ENCODE data around the gene PTPRB.
A peak's percentile ranks its signal among the peaks of the same experiment; 100 is the strongest.

The PTPRB gene

GRCh38 chr12:70618371-70618770 lies 18.9 kb downstream of the PTPRB start:
- 80 to 100% methylated on average over 1 of the region's 4 CpGs for WGBS, 2 experiments (ENCODE audit: insufficient coverage in 2 of 2)
- Histone ChIP-seq H3K4me1 (ENCODE audit: control insufficient read depth, insufficient read depth, low read length, poor library complexity, severe bottlenecking) (no peaks in the 10 kb centered on the region), H3K36me3 (ENCODE audit: control insufficient read depth, insufficient read depth, low read length) (no peaks in the 10 kb centered on the region), H3K4me3 (ENCODE audit: extremely low read depth, insufficient read depth, low read length, poor library complexity, severe bottlenecking) (no peak overlapping the region), H3K9me3 (ENCODE audit: control insufficient read depth, low read length) (no peaks in the 10 kb centered on the region), H3K27ac (ENCODE audit: low read depth, low read length, severe bottlenecking) (no peak overlapping the region)

DNA sequence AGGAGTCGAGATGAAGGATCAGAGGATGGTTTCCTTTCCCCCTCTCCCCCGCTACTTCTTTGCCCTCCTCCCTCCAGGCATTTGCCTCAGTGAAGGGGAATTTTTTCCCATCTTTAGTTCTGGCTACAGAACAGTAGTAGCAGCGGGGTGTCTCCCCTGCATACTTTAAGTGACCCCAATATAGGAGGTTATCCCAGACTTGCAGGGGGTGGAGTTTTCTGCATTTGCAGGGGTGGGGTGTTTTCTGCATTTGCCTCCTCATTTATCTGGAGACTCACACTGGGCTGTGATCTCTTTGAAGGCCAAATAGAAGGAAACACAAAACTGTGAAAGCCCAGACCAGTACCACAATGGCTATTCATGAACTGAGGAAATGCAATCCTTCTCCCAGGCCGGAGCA lies 19.8 kb downstream of the PTPRB start:
- Histone ChIP-seq H3K4me3 (ENCODE audit: extremely low read depth, insufficient read depth, low read length, poor library complexity, severe bottlenecking) (no peak overlapping the region), H3K4me1 (ENCODE audit: control insufficient read depth, insufficient read depth, low read length, poor library complexity, severe bottlenecking) (no peaks in the 10 kb centered on the region), H3K36me3 (ENCODE audit: control insufficient read depth, insufficient read depth, low read length) (no peaks in the 10 kb centered on the region), H3K27ac (ENCODE audit: low read depth, low read length, severe bottlenecking) (no peak overlapping the region), H3K9me3 (ENCODE audit: control insufficient read depth, low read length) (no peaks in the 10 kb centered on the region)
- WGBS, 2 experiments (ENCODE audit: insufficient coverage in 2 of 2) = no CpG with 5 or more reads among the region's 4 CpGs

- H3K9me3 ChIP-seq (ENCODE audit: control insufficient read depth, low read length) = no peaks in the 10 kb centered on the region
- no peak overlapping the region for H3K4me3 ChIP-seq (ENCODE audit: extremely low read depth, insufficient read depth, low read length, poor library complexity, severe bottlenecking)
- 86 to 93% methylated on average over 2 of the region's 5 CpGs for WGBS, 2 experiments (ENCODE audit: insufficient coverage in 2 of 2)
- H3K4me1 ChIP-seq (ENCODE audit: control insufficient read depth, insufficient read depth, low read length, poor library complexity, severe bottlenecking) = no peaks in the 10 kb centered on the region
- H3K36me3 ChIP-seq (ENCODE audit: control insufficient read depth, insufficient read depth, low read length) = no peaks in the 10 kb centered on the region
- H3K27ac ChIP-seq (ENCODE audit: low read depth, low read length, severe bottlenecking) = no peak overlapping the region
Observed at GRCh38 chr12:70615174-70615866, 21.9 kb downstream of the PTPRB start.

DNA sequence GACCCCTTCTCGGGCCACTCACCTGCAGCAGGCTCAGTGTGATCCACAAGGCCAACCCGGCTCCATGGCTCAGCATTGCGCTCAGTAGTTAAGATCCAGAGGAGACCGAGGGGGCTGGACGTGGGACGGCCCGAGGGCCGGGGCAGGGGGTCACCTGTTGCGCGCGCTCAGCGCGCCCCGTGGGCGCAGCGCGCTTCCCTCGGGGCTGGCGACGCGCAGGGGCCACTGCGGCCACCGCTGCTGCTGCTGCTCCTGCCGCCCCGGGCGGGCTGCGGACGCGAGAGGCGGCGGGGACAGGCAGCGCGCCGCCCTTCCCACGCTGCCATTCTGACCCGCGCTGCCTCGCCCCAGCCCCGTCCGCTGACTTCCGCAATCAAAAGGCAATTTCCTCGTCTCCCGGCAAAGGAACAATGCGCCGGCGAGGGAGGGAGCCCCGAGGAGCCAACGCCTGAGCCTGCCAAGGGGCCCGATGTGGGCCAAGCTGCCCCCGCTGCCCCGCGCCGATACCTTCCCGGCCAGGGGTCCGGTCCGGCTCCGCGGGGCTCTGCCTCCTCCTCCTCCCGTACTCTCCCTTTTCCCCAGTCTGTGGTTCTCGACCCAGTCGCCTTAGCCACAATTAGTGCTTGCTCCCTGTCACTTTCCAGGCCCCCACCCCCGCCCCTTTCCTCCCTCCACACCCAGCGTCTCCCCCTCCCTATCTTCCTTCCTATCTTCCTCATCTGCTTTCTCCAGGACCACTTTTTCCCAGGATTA lies 27.3 kb downstream of the PTPRB start:
- H3K9me3 ChIP-seq (ENCODE audit: control insufficient read depth, low read length) = no peaks in the 10 kb centered on the region
- WGBS, 2 experiments (ENCODE audit: insufficient coverage in 2 of 2) = 0 to 1% methylated on average over 51 to 58 of the region's 63 CpGs
- H3K36me3 ChIP-seq (ENCODE audit: control insufficient read depth, insufficient read depth, low read length) = no peaks in the 10 kb centered on the region

GRCh38 chr12:70609203-70609602 lies 28.0 kb downstream of the PTPRB start:
- 100% methylated on average over 2 of the region's 2 CpGs; no CpG with 5 or more reads in 1 of the 2 experiments for WGBS, 2 experiments (ENCODE audit: insufficient coverage in 2 of 2)
- Histone ChIP-seq H3K9me3 (ENCODE audit: control insufficient read depth, low read length) (no peaks in the 10 kb centered on the region), H3K27ac (ENCODE audit: low read depth, low read length, severe bottlenecking) (no peak overlapping the region), H3K4me3 (ENCODE audit: extremely low read depth, insufficient read depth, low read length, poor library complexity, severe bottlenecking) (peak overlapping the region; percentile 44), H3K4me1 (ENCODE audit: control insufficient read depth, insufficient read depth, low read length, poor library complexity, severe bottlenecking) (no peaks in the 10 kb centered on the region), H3K36me3 (ENCODE audit: control insufficient read depth, insufficient read depth, low read length) (no peaks in the 10 kb centered on the region)

More for the DNA sequence above, 27.3 kb downstream of the PTPRB start:
- Histone ChIP-seq H3K4me1 (ENCODE audit: control insufficient read depth, insufficient read depth, low read length, poor library complexity, severe bottlenecking) (no peaks in the 10 kb centered on the region), H3K4me3 (ENCODE audit: extremely low read depth, insufficient read depth, low read length, poor library complexity, severe bottlenecking) (peak overlapping the region; percentile 44), H3K27ac (ENCODE audit: low read depth, low read length, severe bottlenecking) (no peak overlapping the region)

DNA sequence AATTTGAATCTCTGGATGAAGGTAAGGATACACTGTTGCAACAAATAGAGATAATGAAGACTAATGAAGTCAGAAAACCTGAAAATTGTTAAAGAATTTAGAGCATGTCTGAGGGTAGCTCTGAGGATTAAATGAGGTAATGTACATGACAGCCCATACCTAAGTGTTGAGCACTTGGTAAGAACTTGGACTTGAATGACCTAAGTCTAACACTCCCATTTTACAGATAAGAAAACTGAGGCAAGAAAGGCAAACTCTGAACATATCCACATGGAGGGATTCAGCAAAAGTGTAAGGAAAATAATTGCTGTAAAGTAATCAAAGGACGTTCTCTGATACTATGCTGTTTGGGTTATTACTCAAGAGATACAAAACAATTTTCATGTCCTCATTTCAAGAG lies 29.0 kb downstream of the PTPRB start:
- H3K4me1 ChIP-seq (ENCODE audit: control insufficient read depth, insufficient read depth, low read length, poor library complexity, severe bottlenecking) = no peaks in the 10 kb centered on the region
- H3K9me3 ChIP-seq (ENCODE audit: control insufficient read depth, low read length) = no peaks in the 10 kb centered on the region
- no CpG with 5 or more reads among the region's 1 CpG for WGBS, 2 experiments (ENCODE audit: insufficient coverage in 2 of 2)
- no peaks in the 10 kb centered on the region for H3K36me3 ChIP-seq (ENCODE audit: control insufficient read depth, insufficient read depth, low read length)
- no peak overlapping the region for H3K4me3 ChIP-seq (ENCODE audit: extremely low read depth, insufficient read depth, low read length, poor library complexity, severe bottlenecking)
- no peak overlapping the region for H3K27ac ChIP-seq (ENCODE audit: low read depth, low read length, severe bottlenecking)

GRCh38 chr12:70607107-70607506 lies 30.1 kb downstream of the PTPRB start:
- H3K27ac ChIP-seq (ENCODE audit: low read depth, low read length, severe bottlenecking) = no peak overlapping the region
- no peaks in the 10 kb centered on the region for H3K4me1 ChIP-seq (ENCODE audit: control insufficient read depth, insufficient read depth, low read length, poor library complexity, severe bottlenecking)
- no peaks in the 10 kb centered on the region for H3K36me3 ChIP-seq (ENCODE audit: control insufficient read depth, insufficient read depth, low read length)
- no peak overlapping the region for H3K4me3 ChIP-seq (ENCODE audit: extremely low read depth, insufficient read depth, low read length, poor library complexity, severe bottlenecking)
- no peaks in the 10 kb centered on the region for H3K9me3 ChIP-seq (ENCODE audit: control insufficient read depth, low read length)

DNA sequence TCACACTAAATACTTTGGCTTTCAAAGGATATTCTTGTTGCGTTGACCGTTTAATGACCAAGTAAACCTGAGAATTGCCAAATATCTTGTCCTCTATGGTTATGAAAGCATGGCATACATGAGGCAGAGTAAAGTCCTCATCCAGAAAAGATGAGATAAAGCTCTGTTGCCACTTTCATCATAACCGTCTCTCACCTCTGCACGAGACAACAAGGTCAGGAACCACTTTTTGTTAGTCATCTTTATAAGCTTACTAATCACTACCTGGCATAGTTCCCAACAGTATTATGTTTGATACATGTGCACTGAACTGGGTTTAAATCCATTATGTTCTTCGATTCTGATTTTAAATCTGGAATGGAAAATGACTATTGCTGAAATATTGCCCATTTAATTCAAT lies 31.3 kb downstream of the PTPRB start:
- Histone ChIP-seq H3K36me3 (ENCODE audit: control insufficient read depth, insufficient read depth, low read length) (no peaks in the 10 kb centered on the region), H3K4me3 (ENCODE audit: extremely low read depth, insufficient read depth, low read length, poor library complexity, severe bottlenecking) (no peak overlapping the region), H3K4me1 (ENCODE audit: control insufficient read depth, insufficient read depth, low read length, poor library complexity, severe bottlenecking) (no peaks in the 10 kb centered on the region), H3K27ac (ENCODE audit: low read depth, low read length, severe bottlenecking) (no peak overlapping the region), H3K9me3 (ENCODE audit: control insufficient read depth, low read length) (no peaks in the 10 kb centered on the region)
- WGBS, 2 experiments (ENCODE audit: insufficient coverage in 2 of 2) = 98 to 100% methylated on average over 2 to 3 of the region's 5 CpGs

DNA sequence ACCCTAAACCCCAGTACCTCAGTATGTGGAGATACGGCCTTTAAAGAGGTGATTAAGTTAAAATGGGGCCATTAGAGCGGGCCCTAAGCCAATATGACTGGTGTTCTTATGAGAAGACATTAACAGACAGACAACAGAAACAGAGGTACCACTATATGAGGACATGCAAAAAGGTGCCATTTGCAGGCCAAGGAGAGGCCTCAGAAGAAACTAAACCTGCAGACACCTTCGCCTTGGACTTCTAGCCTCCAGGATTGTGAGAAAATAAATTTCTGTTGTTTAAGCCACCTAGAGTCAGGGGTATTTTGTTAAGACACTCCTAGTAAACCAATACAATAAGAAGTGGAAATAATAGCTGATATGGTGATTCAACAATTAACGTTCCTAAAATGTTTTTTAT lies 32.6 kb downstream of the PTPRB start:
- Histone ChIP-seq H3K4me3 (ENCODE audit: extremely low read depth, insufficient read depth, low read length, poor library complexity, severe bottlenecking) (no peak overlapping the region), H3K27ac (ENCODE audit: low read depth, low read length, severe bottlenecking) (no peak overlapping the region), H3K9me3 (ENCODE audit: control insufficient read depth, low read length) (no peaks in the 10 kb centered on the region), H3K36me3 (ENCODE audit: control insufficient read depth, insufficient read depth, low read length) (no peaks in the 10 kb centered on the region), H3K4me1 (ENCODE audit: control insufficient read depth, insufficient read depth, low read length, poor library complexity, severe bottlenecking) (no peaks in the 10 kb centered on the region)
- WGBS, 2 experiments (ENCODE audit: insufficient coverage in 2 of 2) = 100% methylated on average over 1 of the region's 4 CpGs

- Histone ChIP-seq H3K4me3 (ENCODE audit: extremely low read depth, insufficient read depth, low read length, poor library complexity, severe bottlenecking) (no peak overlapping the region), H3K4me1 (ENCODE audit: control insufficient read depth, insufficient read depth, low read length, poor library complexity, severe bottlenecking) (no peaks in the 10 kb centered on the region)
- WGBS, 2 experiments (ENCODE audit: insufficient coverage in 2 of 2) = no CpG with 5 or more reads among the region's 1 CpG
Observed at GRCh38 chr12:70603044-70603443, 34.2 kb downstream of the PTPRB start.

More at GRCh38 chr12:70603044-70603443, 34.2 kb downstream of the PTPRB start:
- Histone ChIP-seq H3K9me3 (ENCODE audit: control insufficient read depth, low read length) (no peaks in the 10 kb centered on the region), H3K36me3 (ENCODE audit: control insufficient read depth, insufficient read depth, low read length) (no peaks in the 10 kb centered on the region), H3K27ac (ENCODE audit: low read depth, low read length, severe bottlenecking) (no peak overlapping the region)

All from mesodermal cell (in vitro differentiated cells).